ENCODE data around the gene GTPBP4.

GTPBP4 gene

DNA sequence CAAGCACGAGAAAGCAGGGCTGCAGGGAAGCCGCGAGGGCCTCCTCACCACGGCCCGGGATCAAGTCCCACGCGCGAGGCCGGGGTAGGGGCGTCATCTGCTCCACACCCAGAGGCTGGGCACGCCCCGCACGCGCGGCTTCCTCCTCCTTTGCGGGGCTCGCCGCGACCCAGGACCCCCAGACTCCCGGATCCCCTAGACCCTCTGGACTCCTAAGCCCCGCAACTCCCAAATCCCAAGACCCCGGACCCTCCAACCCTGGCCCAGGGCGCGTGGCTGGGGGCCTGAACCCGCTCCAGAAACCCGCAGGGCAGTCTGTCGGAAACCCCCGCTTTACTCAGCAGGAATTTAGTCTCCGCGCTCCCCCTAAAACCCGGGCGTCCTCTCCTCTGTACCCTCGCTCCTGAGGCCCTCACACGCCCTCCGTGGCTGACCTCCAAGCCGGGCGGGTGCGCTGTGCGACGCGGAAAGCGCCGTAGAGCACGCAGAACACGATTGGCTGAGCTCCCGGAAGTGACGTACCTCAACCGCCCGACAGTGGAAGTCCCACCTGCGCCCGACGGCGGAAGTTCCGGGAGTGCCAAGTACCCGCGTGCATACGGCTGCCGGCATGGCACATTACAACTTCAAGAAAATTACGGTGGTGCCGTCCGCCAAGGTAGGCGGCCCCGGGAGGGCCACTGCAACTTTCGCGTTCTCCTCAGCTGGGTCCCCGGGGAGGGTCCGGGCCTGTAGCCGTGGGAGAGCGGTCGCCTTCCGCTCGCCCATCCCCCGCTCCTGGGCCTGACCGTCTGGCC is at the start of gene GTPBP4:
GTPBP4 (plus strand) TSS at position 565 of the 797 bp plus-strand sequence; CDS start at position 611, 46 bp downstream.
- DNase-seq: peak; percentile 91

DNA sequence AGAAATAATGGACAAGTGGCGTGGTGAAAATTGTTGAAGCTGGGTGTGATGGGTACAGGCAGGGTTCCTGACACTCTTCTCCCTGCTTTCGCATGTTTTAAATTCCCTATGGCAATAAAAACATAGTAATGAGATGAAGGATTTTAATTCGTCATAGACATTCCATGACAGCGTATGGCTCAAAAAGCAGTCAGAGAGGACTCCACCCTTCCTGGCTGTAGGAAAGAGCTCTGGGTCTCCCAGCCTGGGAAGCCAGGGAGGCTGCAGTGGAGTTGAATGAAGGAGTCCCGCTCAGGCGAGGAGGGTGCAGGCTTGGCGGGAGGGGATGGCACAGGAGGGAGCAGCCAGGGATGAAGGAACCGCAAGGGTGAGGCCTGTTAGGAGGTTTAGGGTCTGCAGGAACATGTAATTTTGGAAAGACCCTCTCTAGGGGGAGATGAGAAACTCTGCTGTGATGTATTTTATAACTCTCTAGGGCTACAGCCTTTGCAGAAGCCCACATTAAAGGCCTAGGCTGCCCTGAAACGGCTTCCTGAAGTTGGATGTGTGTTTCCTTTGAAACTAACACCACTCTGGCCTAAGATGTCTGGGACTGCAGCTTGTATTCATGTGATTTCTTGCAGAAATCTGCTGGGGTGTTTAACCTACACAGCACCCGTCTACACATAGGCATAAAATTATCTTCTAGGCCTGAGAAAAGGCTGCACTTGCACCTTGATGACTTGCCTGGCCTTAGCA is 49.1 kb upstream of the GTPBP4 start:
- no peak for DNase-seq

DNA sequence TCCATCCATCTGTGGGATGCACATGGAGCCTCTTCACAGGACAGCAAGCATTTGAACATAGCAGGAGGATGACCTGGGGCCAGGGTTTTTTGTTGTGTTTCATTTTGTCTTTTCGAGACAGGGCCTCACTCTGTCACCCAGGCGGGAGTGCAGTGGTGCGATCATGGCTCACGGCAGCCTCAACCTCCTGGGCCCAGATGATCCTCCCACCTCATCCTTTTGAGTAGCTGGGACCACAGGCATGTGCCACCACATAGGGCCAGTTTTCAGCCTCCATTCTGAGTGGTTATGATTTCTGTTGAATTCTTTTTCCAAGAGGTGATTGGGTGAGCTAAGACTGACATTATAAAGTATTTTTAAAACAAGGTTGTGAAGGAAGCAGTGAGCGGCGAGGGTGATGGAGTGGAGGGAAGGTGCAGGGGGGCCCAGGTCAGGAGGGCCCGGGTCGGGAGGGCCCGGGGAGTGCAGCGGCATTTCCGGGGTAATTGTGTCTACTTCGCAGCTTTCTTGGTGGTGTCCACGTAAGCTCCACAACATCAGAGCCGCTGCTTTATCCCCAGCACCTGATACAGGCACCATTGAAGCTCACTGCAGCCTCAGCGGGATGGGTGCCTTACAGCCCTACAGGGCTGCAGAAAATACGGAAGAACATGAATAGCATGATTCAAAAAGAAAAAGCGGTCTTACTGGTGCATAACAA is 44.8 kb upstream of the GTPBP4 start:
- DNase-seq: no peak

DNA sequence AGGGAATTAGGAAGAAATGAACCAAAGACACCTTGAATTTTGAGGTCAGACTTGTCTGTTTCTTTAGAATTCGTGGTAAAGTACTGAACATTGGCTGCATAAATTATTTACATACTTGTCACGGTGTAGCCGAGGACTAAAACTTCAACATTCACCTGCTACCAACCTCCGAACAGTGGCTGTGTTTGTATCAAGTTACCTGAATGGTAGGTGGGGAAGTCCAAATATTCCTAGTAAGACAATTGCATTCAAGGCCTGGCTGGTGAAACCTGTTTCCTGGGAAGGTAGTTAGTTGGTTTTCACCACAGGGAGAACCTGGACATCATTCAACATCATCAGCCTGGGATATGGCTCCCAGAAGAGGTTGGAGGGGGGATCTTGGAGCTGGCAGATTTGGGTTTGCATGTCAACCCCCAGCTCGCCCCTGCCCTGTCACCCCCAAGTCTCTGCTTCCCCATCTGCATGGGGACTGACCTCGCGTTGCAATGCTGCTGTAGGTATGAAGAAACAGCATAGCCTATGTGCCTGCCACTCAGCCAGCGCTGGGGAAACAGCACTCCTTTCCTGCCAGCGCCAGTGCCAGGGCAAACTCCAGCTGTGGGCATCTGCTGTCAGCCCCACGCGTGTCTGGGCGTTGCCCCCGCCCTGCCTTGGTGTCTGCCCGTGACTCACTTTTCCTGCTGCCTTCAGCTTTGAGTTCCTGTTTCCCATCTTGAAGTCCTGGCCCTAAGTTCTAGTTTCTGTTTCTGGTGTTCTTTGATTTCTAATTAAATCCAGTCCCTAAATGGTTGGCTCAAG is 44.0 kb upstream of the GTPBP4 start:
- DNase-seq: no peak

DNA sequence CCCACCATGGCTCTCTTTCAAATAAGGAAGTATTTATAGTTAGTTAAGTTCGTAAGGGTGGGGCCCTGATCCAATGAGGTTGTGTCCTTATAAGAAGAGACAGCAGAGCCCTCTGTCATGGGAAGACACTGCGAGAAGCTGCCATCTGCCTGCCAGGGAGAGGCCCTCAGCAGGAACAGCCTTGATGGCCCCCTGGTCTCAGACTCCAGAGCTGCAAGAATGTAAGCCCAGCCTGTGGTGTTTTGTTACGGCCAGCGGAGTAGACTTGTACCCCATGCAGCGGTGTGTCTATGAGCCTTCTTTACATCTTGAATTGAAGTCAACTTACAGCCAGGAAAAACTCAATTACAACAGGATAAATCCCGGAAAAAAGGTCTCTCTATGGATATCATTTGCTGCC is 42.5 kb upstream of the GTPBP4 start:
- no peak for DNase-seq

DNA sequence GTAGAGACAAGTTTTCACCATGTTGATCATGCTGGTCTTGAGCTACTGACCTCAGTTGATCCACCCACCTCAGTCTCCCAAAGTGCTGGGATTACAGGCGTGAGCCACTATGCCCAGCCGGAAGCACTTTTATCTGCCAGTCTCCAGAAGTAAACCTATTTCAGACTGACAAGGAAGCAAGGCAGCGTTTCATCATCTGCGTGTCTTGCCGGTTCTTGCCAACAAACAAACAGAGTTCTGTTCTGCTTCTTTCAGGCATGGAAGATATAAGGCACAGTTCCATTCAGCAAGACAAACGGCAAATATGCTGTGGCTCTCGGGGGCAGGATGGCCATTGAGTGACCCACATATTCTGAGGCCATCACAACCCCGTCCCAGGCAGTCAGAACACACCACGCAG is 41.2 kb upstream of the GTPBP4 start:
- DNase-seq: no peak

DNA sequence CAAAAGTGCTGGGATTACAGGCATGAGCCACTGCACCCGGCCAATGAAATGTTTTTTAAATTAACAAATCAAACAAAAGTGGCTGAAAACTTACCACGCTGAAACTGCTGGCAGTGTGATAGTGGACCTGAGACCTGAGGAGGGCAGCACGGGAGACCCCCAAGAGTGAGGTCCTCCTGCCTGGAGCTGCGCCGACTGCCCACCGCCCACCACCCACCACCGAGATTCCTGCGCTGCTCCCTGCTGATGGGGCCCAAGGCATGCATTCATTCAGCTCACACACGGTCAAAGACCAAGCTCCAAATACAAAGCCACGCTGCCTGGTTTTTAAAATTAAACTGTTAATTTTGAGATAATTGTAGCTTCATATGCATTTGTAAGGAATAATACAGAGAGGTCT is 40.4 kb upstream of the GTPBP4 start:
- DNase-seq: no peak

DNA sequence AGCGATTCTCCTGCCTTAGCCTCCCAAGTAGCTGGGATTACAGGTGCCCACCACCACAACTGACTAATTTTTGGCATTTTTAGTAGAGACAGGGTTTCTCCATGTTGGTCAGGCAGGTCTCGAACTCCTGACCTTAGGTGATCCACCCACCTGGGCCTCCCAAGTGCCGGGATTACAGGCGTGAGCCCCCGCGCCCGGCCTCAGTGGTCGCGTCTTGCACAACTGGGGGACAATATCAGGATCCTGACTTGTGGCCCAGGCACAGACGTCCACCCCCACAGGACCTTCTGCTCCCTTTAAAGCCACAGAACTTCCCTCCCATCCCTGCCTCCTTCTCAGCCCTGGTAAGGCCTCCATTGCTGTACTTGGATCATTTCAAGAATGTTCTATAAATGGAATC is 39.9 kb upstream of the GTPBP4 start:
- no peak for DNase-seq

DNA sequence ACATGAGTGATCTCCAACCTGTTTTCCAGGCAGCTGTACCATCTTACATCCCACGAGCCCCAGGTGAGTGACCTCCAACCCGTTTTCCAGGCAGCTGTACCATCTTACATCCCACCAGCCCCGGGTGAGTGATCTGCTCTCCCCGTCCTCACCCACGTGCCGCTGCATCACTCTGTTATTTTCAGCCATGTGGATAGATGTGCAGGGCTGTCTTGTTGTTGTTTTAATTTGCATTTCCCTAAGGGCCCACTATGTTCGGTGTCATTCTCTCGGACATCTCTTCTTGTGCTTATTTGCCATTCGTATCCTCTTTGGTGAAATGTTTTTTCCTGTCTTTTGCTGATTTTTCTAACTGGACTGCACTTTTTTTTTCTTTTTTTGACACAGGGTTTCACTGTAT is 38.8 kb upstream of the GTPBP4 start:
- DNase-seq: no peak

DNA sequence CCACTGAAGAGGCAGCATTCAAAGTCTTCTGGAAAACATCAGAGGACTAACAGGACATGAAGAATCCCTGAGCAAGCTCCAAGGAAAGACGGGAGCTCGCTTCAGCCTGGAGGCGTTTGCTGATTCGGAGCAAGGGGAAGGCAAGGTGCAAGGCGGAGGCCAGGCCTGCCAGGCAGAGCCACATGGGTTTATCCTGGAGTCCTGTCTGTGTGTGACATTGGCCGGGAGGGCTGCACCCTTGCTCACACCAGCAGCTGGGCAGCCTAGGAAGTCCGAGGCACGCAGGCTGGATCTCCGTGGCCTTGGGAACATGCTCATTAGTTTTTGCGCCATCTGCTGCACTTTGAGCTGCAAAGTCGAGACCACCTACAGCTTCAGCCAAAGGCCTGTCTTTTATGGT is 34.4 kb upstream of the GTPBP4 start:
- DNase-seq: no peak

DNA sequence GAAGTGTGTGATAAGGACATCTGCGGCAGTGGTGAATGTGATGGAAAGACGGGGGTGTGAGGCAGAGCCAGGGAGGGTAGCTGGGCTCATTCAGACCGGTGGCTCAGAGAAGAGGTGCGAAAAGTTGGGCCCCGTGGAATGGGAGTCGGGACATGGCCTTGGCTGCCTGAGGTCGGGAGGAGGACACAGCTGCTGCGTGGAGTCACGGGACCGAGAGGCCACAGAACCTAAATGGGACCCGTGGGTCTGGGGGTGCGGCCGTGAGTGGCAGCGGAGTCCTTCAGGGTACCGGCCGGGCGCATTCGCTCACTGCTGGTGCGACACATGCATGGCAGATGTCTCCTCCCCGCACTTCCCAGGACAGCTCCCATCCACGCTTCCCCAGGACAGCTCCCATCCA is 33.8 kb upstream of the GTPBP4 start:
- no peak for DNase-seq

- no peak for DNase-seq
Measured at GRCh38 chr10:955127-955819, 33.0 kb upstream of the GTPBP4 start.

- no peak for DNase-seq
Measured at GRCh38 chr10:955820-956217, 32.4 kb upstream of the GTPBP4 start.

DNA sequence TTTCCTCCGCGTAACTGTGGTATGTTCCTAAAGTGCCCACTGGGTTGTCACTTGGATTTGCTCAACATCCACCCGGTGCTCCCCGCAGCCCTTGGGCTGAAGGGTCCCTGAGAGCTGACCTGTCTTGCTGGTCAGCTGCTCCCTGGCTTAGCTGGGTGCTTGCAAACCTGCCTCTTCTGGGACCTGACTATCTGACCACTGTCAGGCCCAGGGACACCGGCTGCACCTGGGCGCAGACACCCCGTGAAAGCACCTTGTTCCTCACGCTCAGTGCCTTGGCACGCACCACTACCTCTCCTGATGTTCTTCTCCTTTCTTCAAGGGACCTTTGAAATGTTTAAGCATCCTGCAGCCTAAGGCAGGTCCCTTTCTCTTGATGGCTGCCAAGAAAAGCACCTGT is 30.1 kb upstream of the GTPBP4 start:
- no peak for DNase-seq

GRCh38 chr10:958856-959255 is 29.4 kb upstream of the GTPBP4 start:
- DNase-seq: no peak

GRCh38 chr10:962342-962741 is 25.9 kb upstream of the GTPBP4 start:
- DNase-seq: no peak

DNA sequence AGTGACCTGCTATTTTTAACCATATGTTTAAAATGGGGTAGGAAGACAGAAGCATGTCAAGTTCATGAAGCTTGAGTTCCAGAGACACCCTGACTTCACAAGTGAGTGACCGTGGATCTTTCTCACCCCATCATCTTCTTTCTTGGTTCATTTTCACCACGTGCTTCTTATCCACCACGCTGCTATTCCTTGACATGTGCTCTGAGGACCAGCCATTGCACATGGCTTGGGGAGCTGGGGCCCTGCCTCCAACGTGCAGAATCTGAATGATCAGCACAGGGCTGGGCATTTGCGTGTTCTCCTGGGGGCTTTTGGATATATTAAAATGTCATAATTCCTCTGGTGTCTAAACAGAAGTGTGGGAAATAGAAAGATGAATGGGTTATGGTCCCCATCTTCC is 25.0 kb upstream of the GTPBP4 start:
- DNase-seq: no peak

DNA sequence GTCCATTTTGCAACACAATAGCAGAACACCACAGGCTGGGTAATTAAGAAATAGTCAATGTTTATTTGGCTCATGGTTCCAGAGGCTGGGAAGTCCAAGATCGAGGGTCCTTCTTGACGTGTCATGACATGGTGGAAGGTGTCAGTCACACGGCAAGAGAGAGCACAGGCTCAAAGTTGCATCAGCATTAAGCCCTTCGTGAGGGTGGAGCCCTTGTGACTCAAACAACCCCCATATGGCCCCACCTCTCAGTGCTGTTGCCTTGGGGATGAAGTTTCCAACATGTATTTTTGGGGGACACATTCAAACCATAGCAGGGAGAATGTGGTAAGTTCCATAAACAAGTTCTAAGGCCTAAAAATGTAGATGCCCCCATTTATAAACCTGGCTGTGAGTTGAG is 24.6 kb upstream of the GTPBP4 start:
- DNase-seq: no peak

DNA sequence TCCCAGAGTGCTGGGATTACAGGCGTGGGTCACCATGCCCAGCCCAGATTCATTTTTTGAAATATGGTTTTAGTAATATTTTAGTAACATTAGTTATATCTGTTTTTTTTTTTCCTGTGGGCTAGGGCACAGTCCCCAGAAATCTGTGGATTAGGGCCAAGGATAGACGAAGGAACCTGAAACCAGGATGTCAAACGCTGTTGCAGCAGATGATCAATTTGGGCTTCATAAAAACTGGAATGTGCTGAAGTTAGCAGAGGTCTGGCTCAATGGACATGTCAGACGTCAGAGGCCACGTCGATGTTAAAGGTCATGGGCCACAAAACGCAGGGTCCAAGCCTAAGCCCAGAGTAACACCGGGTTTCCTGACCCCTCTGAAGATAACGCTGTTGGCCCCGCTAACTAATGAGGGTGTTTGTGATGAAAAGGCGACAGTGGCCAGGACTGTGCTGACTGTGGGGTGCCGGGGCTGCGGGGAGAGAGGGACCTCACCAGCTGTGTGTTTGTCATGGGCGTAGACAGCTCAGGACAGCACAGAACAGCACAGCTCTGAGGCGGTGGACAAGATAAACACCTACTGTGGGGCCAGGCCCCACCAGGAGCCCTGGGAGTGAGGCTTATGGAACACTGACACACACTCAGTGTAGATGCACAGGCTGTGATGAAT is 23.8 kb upstream of the GTPBP4 start:
- no peak for DNase-seq

- DNase-seq: no peak
Measured at GRCh38 chr10:964988-965417, 23.2 kb upstream of the GTPBP4 start.

DNA sequence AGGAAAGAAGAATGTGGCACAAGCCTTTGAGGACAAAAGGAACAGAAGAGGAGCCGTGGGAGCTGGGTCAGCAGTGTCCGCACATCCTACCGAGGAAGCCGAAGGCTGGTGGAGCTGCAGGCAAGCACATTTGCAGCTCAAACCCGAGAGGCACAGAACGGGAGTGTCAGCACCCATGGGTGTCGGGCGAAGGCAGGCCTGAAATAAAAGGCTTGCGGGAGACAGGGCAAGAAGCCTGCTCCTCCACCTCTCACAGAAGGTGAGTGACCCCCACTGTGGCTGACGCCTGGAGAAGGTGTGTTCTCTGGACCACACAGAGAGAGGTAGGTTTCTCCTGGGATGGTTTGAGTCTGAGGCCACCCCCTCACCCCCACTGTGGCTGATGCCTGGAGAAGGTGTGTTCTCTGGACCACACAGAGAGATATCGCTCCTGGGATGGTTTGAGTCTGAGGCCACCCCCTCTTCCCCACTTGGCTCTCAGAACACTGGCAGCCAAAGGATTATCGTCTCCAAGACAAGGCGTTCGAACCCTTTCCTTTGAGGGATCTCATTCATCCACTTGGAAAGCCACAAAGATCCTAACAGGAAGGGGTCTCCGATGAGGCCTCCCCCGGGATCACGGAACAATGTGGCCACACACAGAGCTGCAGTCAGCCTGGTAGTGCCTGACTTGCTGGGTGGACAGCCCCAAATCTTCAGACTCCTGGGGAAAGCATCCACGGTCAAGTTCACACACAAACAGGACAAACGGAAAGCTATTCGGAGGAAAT is 21.6 kb upstream of the GTPBP4 start:
- no peak for DNase-seq
